Tibial nerve (tissue), 4 donors: ENCODE data around the gene DHX57.

Source experiments
- EP300 ChIP-seq, 2 donors: sonication (generic); formaldehyde crosslinking; IDR thresholded peaks; one replicate each; pipeline ENCODE4 v1.6.1; 2017; ENCODE audit warnings: antibody characterized with exemption in 2 of 2, mild to moderate bottlenecking in 1 of 2
- POLR2A ChIP-seq, 2 donors: fragments of 450-650 bp; IDR thresholded peaks; one replicate each; pipeline ENCODE4 v1.6.1; 2017; ENCODE audit warnings: antibody characterized with exemption in 2 of 2, mild to moderate bottlenecking in 2 of 2, moderate library complexity in 2 of 2
- TF ChIP-seq, protein P1 (sequence below), 5 experiments: fragments of 200-600 bp in 3 of 5; fragments of 450-650 bp in 2 of 5; sonication (generic) in 3 of 5; IDR thresholded peaks; one replicate each; pipeline ENCODE4 v1.5.1; 2016 to 2019; ENCODE audit warnings: antibody characterized with exemption in 5 of 5, mild to moderate bottlenecking in 3 of 5, moderate library complexity in 2 of 5

DNA sequence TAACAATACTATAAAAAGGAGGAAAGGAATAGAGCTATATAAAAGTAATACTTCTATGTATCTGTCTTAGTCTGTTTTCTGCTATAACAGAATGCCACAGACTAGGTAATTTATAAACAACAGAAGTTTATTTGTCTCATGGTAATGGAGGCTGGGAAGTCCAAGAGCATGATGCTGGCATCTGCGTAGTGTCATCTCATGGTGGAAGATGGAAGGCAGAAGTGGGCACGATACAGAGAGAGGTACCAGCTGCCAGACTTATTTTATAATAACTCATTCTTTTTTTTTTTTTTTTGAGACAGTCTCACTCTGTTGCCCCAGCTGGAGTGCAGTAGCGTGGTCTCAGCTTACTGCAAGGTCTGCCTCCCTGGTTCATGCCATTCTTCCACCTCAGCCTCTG lies 4.3 kb downstream of the DHX57 start:
- TF ChIP-seq, protein P1, sequence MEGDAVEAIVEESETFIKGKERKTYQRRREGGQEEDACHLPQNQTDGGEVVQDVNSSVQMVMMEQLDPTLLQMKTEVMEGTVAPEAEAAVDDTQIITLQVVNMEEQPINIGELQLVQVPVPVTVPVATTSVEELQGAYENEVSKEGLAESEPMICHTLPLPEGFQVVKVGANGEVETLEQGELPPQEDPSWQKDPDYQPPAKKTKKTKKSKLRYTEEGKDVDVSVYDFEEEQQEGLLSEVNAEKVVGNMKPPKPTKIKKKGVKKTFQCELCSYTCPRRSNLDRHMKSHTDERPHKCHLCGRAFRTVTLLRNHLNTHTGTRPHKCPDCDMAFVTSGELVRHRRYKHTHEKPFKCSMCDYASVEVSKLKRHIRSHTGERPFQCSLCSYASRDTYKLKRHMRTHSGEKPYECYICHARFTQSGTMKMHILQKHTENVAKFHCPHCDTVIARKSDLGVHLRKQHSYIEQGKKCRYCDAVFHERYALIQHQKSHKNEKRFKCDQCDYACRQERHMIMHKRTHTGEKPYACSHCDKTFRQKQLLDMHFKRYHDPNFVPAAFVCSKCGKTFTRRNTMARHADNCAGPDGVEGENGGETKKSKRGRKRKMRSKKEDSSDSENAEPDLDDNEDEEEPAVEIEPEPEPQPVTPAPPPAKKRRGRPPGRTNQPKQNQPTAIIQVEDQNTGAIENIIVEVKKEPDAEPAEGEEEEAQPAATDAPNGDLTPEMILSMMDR (IDR thresholded peaks at IDR 0.05), result no peak
- no peak for TF ChIP-seq POLR2A (IDR thresholded peaks at IDR 0.05)
- no peak for TF ChIP-seq EP300 (IDR thresholded peaks at IDR 0.05)
